WTC11 (cell line): ENCODE data around the gene TDRD3. TPM values are rescaled to one million over a fixed set of nuclear protein-coding genes. Genes with fewer than 3 reads are reported as not detected.

ENCODE experiments used
- ATAC-seq: fragments of 200-7000 bp; cut with Tn5 transposase; 2 replicates; pipeline ENCODE4 v1.10.0; 2021; ENCODE audit warnings: mild to moderate bottlenecking, moderate library complexity
- CTCF ChIA-PET: fragments of 300-600 bp; sonication (Branson Sonifier 250); formaldehyde crosslinking; loops from one replicate; lab custom pipeline; 2021; ENCODE audit warnings: antibody characterized with exemption; lab: Charles Lee
- POLR2A ChIA-PET: fragments of 350-600 bp; sonication (Branson Sonifier 250); formaldehyde crosslinking; loops from one replicate; lab custom pipeline; 2021; ENCODE audit warnings: antibody characterized with exemption; lab: Charles Lee
- DNase-seq: peaks from one replicate; pipeline ENCODE4 v3.0.0; 2021; ENCODE audit warnings: low spot score
- H3K27ac Mint-ChIP-seq: 2 replicates; pipeline ENCODE4 v1.8.0; 2021; ENCODE audit warnings: mixed read lengths
- H3K27me3 Mint-ChIP-seq: 2 replicates; pipeline ENCODE4 v1.8.0; 2021; ENCODE audit warnings: low read depth, mild to moderate bottlenecking, moderate library complexity, mixed read lengths
- H3K36me3 Mint-ChIP-seq: 2 replicates; pipeline ENCODE4 v1.8.0; 2021; ENCODE audit warnings: mixed read lengths
- H3K4me1 Mint-ChIP-seq: 2 replicates; pipeline ENCODE4 v1.8.0; 2022; ENCODE audit warnings: mixed read lengths
- H3K4me3 Mint-ChIP-seq: 2 replicates; pipeline ENCODE4 v1.8.0; 2021; ENCODE audit warnings: mild to moderate bottlenecking, moderate library complexity, mixed read lengths
- H3K9me3 Mint-ChIP-seq: 2 replicates; pipeline ENCODE4 v1.8.0; 2021; ENCODE audit warnings: mixed read lengths
- ATF6 ChIP-seq: sonication (generic); formaldehyde crosslinking; IDR thresholded peaks from 2 replicates; pipeline ENCODE4 v1.8.1; 2023; ENCODE audit warnings: mild to moderate bottlenecking, missing genetic modification reagents
- CDX4 ChIP-seq: fragments of 250-450 bp; sonication (Bioruptor Pico); IDR thresholded peaks from 2 replicates; pipeline ENCODE4 v1.9.0; 2021; ENCODE audit warnings: moderate library complexity, mild to moderate bottlenecking, inconsistent platforms, borderline replicate concordance
- CREB1 ChIP-seq: sonication (generic); formaldehyde crosslinking; IDR thresholded peaks from 2 replicates; pipeline ENCODE4 v1.8.0; 2023; ENCODE audit warnings: mild to moderate bottlenecking, missing genetic modification reagents
- ERG ChIP-seq: fragments of 250-450 bp; sonication (Bioruptor Pico); IDR thresholded peaks from 2 replicates; pipeline ENCODE4 v1.8.0; 2021; ENCODE audit warnings: mild to moderate bottlenecking
- FOXP1 ChIP-seq: sonication (generic); formaldehyde crosslinking; IDR thresholded peaks from 2 replicates; pipeline ENCODE4 v1.8.0; 2022; ENCODE audit warnings: missing genetic modification reagents, mild to moderate bottlenecking, moderate library complexity, borderline replicate concordance
- GABPB1 ChIP-seq: sonication (generic); formaldehyde crosslinking; IDR thresholded peaks from 2 replicates; pipeline ENCODE4 v1.8.1; 2023; ENCODE audit warnings: mild to moderate bottlenecking, missing genetic modification reagents
- MAX ChIP-seq: sonication (generic); formaldehyde crosslinking; IDR thresholded peaks from 2 replicates; pipeline ENCODE4 v1.8.0; 2022; ENCODE audit warnings: mild to moderate bottlenecking, missing genetic modification reagents
- NFATC4 ChIP-seq: fragments of 250-450 bp; sonication (Bioruptor Pico); IDR thresholded peaks from 2 replicates; pipeline ENCODE4 v1.9.0; 2021; ENCODE audit warnings: mild to moderate bottlenecking
- NFYB ChIP-seq: sonication (generic); formaldehyde crosslinking; conservative IDR thresholded peaks from 2 replicates; pipeline ENCODE4 v1.8.0; 2022; ENCODE audit warnings: low read depth, missing genetic modification reagents
- RELA ChIP-seq: sonication (generic); formaldehyde crosslinking; IDR thresholded peaks from 2 replicates; pipeline ENCODE4 v1.8.1; 2022; ENCODE audit warnings: missing genetic modification reagents, mild to moderate bottlenecking, borderline replicate concordance
- USF2 ChIP-seq: sonication (generic); formaldehyde crosslinking; IDR thresholded peaks from 2 replicates; pipeline ENCODE4 v1.8.1; 2023; ENCODE audit warnings: mild to moderate bottlenecking, missing genetic modification reagents, moderate library complexity
- ZNF121 ChIP-seq: sonication (generic); formaldehyde crosslinking; IDR thresholded peaks from 2 replicates; pipeline ENCODE4 v1.8.0; 2023; ENCODE audit warnings: missing genetic modification reagents
- ZNF138 ChIP-seq: sonication (generic); formaldehyde crosslinking; conservative IDR thresholded peaks from 2 replicates; pipeline ENCODE4 v1.8.1; 2022; ENCODE audit warnings: mild to moderate bottlenecking, moderate library complexity, missing genetic modification reagents
- ZNF263 ChIP-seq: sonication (generic); formaldehyde crosslinking; IDR thresholded peaks from 2 replicates; pipeline ENCODE4 v1.8.1; 2022; ENCODE audit warnings: low read depth, mild to moderate bottlenecking, moderate library complexity, missing genetic modification reagents
- ZNF425 ChIP-seq: fragments of 250-450 bp; sonication (Bioruptor Pico); conservative IDR thresholded peaks from 2 replicates; pipeline ENCODE4 v1.9.0; 2021; ENCODE audit warnings: mild to moderate bottlenecking
- ZNF512 ChIP-seq: sonication (generic); formaldehyde crosslinking; IDR thresholded peaks from 2 replicates; pipeline ENCODE4 v1.8.1; 2022; ENCODE audit warnings: missing genetic modification reagents, borderline replicate concordance
- ZNF532 ChIP-seq: fragments of 250-450 bp; sonication (Bioruptor Pico); IDR thresholded peaks from 2 replicates; pipeline ENCODE4 v1.9.0; 2021; ENCODE audit warnings: mild to moderate bottlenecking, borderline replicate concordance
- ZNF671 ChIP-seq: fragments of 250-450 bp; sonication (Bioruptor Pico); IDR thresholded peaks from 2 replicates; pipeline ENCODE4 v1.8.0; 2021; ENCODE audit warnings: mild to moderate bottlenecking
- total RNA-seq: library from RNA; stranded (reverse); gene quantifications from 3 replicates; pipeline ENCODE4 v1.2.3, GENCODE V29; 2021

Gene TDRD3
- total RNA-seq, 1 experiment from 2014 or later: 19.5 TPM

- no peak for TF ChIP-seq ERG (CRISPR knock-in tag)
- no peak for TF ChIP-seq NFYB
- TF ChIP-seq RELA (CRISPR knock-in tag): no peak
- TF ChIP-seq FOXP1 (CRISPR knock-in tag): no peak
- TF ChIP-seq USF2 (CRISPR knock-in tag): no peak
- TF ChIP-seq ATF6: no peak
- no peak for TF ChIP-seq CREB1 (CRISPR knock-in tag)
These were observed 16.0 kb downstream of the TDRD3 start (continued) for GRCh38 chr13:60412909-60413616.

GRCh38 chr13:60414177-60414576 lies 17.2 kb downstream of the TDRD3 start:
- no peak overlapping the region for H3K27ac Mint-ChIP-seq
- no peaks in the 10 kb centered on the region for H3K27me3 Mint-ChIP-seq
- no peak overlapping the region for H3K4me3 Mint-ChIP-seq
- H3K9me3 Mint-ChIP-seq: peaks cover 12% of the 10 kb centered on the region
- ChIA-PET CTCF (no interaction called here), POLR2A (no interaction called here)
- ATAC-seq (no peak), DNase-seq (no peak)
- H3K36me3 Mint-ChIP-seq: peaks cover 14% of the 10 kb centered on the region
- H3K4me1 Mint-ChIP-seq: peaks cover 16% of the 10 kb centered on the region
- TF ChIP-seq GABPB1 (CRISPR knock-in tag) (no peak), ZNF512 (CRISPR knock-in tag) (no peak), ZNF138 (CRISPR knock-in tag) (no peak), CDX4 (CRISPR knock-in tag) (no peak), ZNF671 (no peak), ZNF263 (CRISPR knock-in tag) (no peak), NFATC4 (CRISPR knock-in tag) (no peak), ZNF121 (CRISPR knock-in tag) (no peak)

GRCh38 chr13:60417734-60418133 lies 20.7 kb downstream of the TDRD3 start:
- H3K27me3 Mint-ChIP-seq: no peaks in the 10 kb centered on the region
- no peak overlapping the region for H3K27ac Mint-ChIP-seq
- no peak overlapping the region for H3K4me3 Mint-ChIP-seq
- ChIA-PET POLR2A (no interaction called here), CTCF (no interaction called here)
- DNase-seq: no peak
- peaks cover 17% of the 10 kb centered on the region for H3K36me3 Mint-ChIP-seq
- ATAC-seq: no peak
- H3K9me3 Mint-ChIP-seq: peaks cover 28% of the 10 kb centered on the region
- H3K4me1 Mint-ChIP-seq: no peaks in the 10 kb centered on the region
- TF ChIP-seq NFATC4 (CRISPR knock-in tag) (no peak), ZNF532 (CRISPR knock-in tag) (no peak), USF2 (CRISPR knock-in tag) (no peak), MAX (CRISPR knock-in tag) (no peak), ZNF425 (no peak)
